Osteoblast (primary cell): ENCODE measurements around the gene CFAP74. TPM values are rescaled to one million over a fixed set of nuclear protein-coding genes. Genes with fewer than 3 reads are reported as not detected.

Experiments used
- DNase-seq: peaks from one replicate; pipeline ENCODE4 v3.0.0; 2011; ENCODE audit warnings: low spot score, mixed read lengths; ENCODE audit not compliant: insufficient read length; ENCODE audit errors: missing footprints
- H2AFZ ChIP-seq: 2 replicates; pipeline ENCODE4 v1.6.0; 2011; ENCODE audit warnings: mild to moderate bottlenecking, low read length
- H3K27ac ChIP-seq: 2 replicates; pipeline ENCODE4 v1.5.1; 2011; ENCODE audit warnings: mild to moderate bottlenecking, low read depth, low read length, moderate library complexity
- H3K27me3 ChIP-seq: 2 replicates; pipeline ENCODE4 v1.6.0; 2012; ENCODE audit warnings: mild to moderate bottlenecking, control low read depth, inconsistent platforms, low read length, moderate library complexity; ENCODE audit not compliant: insufficient read depth
- H3K36me3 ChIP-seq: 2 replicates; pipeline ENCODE4 v1.5.1; 2011; ENCODE audit warnings: mild to moderate bottlenecking, low read length, control low read depth, moderate library complexity; ENCODE audit not compliant: insufficient read depth
- H3K4me1 ChIP-seq: 2 replicates; pipeline ENCODE4 v1.5.1; 2011; ENCODE audit warnings: mild to moderate bottlenecking, low read length, control low read depth, moderate library complexity; ENCODE audit not compliant: insufficient read depth
- H3K4me2 ChIP-seq: 2 replicates; pipeline ENCODE4 v1.6.0; 2011; ENCODE audit warnings: mild to moderate bottlenecking, low read length; ENCODE audit not compliant: insufficient read depth
- H3K4me3 ChIP-seq: fragments of 200-600 bp; sonication (generic); 3 replicates; pipeline ENCODE4 v1.5.1; 2012; ENCODE audit warnings: mild to moderate bottlenecking, low read length, inconsistent platforms; ENCODE audit not compliant: insufficient read depth
- H3K79me2 ChIP-seq: 2 replicates; pipeline ENCODE4 v1.6.0; 2012; ENCODE audit warnings: mild to moderate bottlenecking, low read length, control low read depth, inconsistent platforms; ENCODE audit not compliant: insufficient read depth
- H3K9me3 ChIP-seq: 2 replicates; pipeline ENCODE4 v1.5.1; 2011; ENCODE audit warnings: low read depth, low read length, control low read depth
- H4K20me1 ChIP-seq: 2 replicates; pipeline ENCODE4 v1.6.0; 2012; ENCODE audit warnings: mild to moderate bottlenecking, low read length, control low read depth; ENCODE audit not compliant: insufficient read depth
- total RNA-seq: library from RNA; depleted of rRNA; stranded (reverse); fragments of >200 nt; gene quantifications from 2 replicates; pipeline ENCODE4 v1.2.3, GENCODE V29; 2012
- TF ChIP-seq, protein P1 (sequence below): IDR thresholded peaks from 2 replicates; pipeline ENCODE4 v1.5.1; 2011; ENCODE audit warnings: mild to moderate bottlenecking, low read depth, low read length, moderate library complexity; ENCODE audit errors: extremely low read depth

Gene CFAP74
- total RNA-seq, 1 donor = not detected

DNA sequence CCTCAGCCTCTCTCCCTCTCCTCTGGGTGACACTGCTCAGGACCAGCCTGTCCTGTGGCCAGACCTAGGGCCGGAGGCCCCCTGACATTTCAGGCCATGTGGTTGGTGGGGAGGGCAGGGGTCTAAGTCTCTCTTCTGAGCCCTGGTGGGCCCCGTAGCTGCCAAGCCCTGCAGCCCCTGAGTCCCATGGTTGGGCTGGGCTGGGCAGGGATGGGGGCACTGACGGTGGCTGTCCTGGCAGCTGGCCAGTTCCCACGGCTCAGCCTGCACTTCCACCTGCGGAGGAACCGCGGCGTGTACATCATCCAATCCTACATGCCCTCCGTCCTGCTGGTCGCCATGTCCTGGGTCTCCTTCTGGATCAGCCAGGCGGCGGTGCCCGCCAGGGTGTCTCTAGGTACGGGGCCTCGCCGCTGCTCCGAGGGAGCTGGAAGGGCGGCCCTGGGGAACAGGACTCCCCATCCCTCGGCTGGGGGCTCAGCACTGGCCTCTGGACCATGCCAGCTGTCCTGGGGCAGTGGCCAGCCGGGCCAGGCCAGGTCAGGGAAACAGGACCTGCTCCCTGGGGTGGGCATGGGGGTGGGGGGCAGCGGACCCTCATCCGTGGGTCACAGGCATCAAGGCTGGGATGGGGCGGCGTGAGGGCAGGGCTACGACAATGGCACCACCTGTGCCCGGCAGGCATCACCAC lies 25.4 kb upstream of the CFAP74 start:
- Histone ChIP-seq H3K4me1 (no peaks in the 10 kb centered on the region), H3K27me3 (peaks cover 12% of the 10 kb centered on the region)

DNA sequence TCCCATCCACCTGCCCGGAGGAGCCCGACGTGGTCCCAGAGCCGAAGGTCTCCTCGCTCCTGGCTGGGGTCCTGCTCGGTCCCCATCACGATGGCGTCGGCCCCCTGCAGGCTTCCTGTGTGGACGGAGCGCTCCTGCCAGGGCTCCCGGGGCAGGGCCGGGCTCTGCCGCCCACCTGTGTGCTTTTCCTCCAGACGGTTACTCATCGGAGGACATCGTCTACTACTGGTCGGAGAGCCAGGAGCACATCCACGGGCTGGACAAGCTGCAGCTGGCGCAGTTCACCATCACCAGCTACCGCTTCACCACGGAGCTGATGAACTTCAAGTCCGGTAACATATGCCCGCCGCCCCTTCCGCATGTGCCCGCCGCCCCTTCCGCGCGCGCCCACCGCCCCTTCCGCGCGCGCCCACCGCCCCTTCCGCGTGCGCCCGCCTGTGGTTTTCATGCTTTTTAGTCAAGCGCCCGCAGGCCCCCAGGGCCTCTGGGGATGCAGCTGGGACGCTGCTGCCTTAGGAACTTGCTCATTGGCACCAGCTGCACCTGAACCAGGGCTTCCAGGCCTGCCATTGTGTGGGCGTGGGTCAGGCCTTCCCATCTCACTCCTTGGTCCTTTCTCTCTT lies 24.5 kb upstream of the CFAP74 start:
- Histone ChIP-seq H3K27ac (no peak overlapping the region), H3K36me3 (no peaks in the 10 kb centered on the region), H3K4me3 (no peak overlapping the region), H3K79me2 (no peaks in the 10 kb centered on the region), H2AFZ (no peak overlapping the region), H3K9me3 (no peaks in the 10 kb centered on the region), H4K20me1 (no peaks in the 10 kb centered on the region), H3K4me2 (no peak overlapping the region), H3K27me3 (peaks cover 13% of the 10 kb centered on the region), H3K4me1 (no peaks in the 10 kb centered on the region)
- TF ChIP-seq, protein P1, sequence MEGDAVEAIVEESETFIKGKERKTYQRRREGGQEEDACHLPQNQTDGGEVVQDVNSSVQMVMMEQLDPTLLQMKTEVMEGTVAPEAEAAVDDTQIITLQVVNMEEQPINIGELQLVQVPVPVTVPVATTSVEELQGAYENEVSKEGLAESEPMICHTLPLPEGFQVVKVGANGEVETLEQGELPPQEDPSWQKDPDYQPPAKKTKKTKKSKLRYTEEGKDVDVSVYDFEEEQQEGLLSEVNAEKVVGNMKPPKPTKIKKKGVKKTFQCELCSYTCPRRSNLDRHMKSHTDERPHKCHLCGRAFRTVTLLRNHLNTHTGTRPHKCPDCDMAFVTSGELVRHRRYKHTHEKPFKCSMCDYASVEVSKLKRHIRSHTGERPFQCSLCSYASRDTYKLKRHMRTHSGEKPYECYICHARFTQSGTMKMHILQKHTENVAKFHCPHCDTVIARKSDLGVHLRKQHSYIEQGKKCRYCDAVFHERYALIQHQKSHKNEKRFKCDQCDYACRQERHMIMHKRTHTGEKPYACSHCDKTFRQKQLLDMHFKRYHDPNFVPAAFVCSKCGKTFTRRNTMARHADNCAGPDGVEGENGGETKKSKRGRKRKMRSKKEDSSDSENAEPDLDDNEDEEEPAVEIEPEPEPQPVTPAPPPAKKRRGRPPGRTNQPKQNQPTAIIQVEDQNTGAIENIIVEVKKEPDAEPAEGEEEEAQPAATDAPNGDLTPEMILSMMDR = no peak
- no peak for DNase-seq

More for the DNA sequence above, 25.4 kb upstream of the CFAP74 start:
- Histone ChIP-seq H3K79me2 (no peaks in the 10 kb centered on the region), H2AFZ (no peak overlapping the region), H3K4me2 (no peak overlapping the region), H3K27ac (no peak overlapping the region), H3K4me3 (no peak overlapping the region), H3K36me3 (no peaks in the 10 kb centered on the region), H4K20me1 (no peaks in the 10 kb centered on the region), H3K9me3 (no peaks in the 10 kb centered on the region)
- TF ChIP-seq, protein P1 = no peak
- DNase-seq = no peak

DNA sequence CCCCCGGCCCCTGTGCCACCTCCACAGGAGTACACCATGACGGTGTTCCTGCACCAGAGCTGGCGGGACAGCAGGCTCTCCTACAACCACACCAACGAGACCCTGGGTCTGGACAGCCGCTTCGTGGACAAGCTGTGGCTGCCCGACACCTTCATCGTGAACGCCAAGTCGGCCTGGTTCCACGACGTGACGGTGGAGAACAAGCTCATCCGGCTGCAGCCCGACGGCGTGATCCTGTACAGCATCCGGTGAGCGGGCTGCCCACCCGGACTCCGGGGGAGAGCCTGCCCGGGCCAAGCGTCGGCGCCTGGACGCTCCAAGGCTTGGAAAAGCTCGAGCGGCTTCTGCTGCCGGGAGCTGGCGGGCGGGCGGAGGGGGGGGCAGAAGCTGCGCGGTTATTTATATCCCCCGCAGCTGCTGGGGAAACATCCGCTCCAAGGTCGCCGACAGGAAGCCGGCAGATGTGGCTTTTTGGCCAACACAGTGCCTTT lies 21.9 kb upstream of the CFAP74 start:
- TF ChIP-seq, protein P1 = no peak
- peaks cover 25% of the 10 kb centered on the region for H3K27me3 ChIP-seq
- DNase-seq = no peak
- H3K36me3 ChIP-seq = no peaks in the 10 kb centered on the region
- no peaks in the 10 kb centered on the region for H3K79me2 ChIP-seq
- H3K4me2 ChIP-seq = no peak overlapping the region
- no peaks in the 10 kb centered on the region for H4K20me1 ChIP-seq
- no peak overlapping the region for H2AFZ ChIP-seq
- no peak overlapping the region for H3K27ac ChIP-seq
- no peak overlapping the region for H3K4me3 ChIP-seq
- H3K9me3 ChIP-seq = no peaks in the 10 kb centered on the region
- no peaks in the 10 kb centered on the region for H3K4me1 ChIP-seq

DNA sequence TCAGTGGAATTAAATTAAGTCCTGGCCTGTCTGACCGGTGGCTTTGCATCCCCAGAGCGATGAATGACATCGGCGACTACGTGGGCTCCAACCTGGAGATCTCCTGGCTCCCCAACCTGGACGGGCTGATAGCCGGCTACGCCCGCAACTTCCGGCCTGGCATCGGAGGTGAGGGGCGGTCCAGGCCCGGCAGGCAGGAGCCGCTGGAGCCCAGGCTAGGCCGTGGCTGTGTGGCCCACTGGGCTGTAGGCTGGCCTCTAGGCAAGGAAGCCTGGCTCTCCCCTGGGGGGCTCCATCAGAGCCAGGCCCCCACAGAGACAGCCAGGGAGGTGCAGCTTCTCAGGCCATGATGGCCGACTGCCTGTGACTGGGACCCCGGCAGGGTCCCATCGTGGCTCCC lies 21.3 kb upstream of the CFAP74 start:
- peaks cover 31% of the 10 kb centered on the region for H3K27me3 ChIP-seq
- H3K4me2 ChIP-seq = no peak overlapping the region

More for the DNA sequence above, 21.3 kb upstream of the CFAP74 start:
- Histone ChIP-seq H3K79me2 (no peaks in the 10 kb centered on the region), H4K20me1 (no peaks in the 10 kb centered on the region), H3K9me3 (no peaks in the 10 kb centered on the region), H3K4me3 (no peak overlapping the region), H3K4me1 (no peaks in the 10 kb centered on the region), H2AFZ (no peak overlapping the region), H3K36me3 (no peaks in the 10 kb centered on the region), H3K27ac (no peak overlapping the region)
- no peak for DNase-seq
- TF ChIP-seq, protein P1 = no peak
